ENCODE measurements around the gene ARMC9. TPM values are rescaled to one million over a fixed set of nuclear protein-coding genes. Genes with fewer than 3 reads are reported as not detected.

ARMC9 gene
- total RNA-seq, 2 donors from 2014 or later: 6.9 to 10.1 TPM

DNA sequence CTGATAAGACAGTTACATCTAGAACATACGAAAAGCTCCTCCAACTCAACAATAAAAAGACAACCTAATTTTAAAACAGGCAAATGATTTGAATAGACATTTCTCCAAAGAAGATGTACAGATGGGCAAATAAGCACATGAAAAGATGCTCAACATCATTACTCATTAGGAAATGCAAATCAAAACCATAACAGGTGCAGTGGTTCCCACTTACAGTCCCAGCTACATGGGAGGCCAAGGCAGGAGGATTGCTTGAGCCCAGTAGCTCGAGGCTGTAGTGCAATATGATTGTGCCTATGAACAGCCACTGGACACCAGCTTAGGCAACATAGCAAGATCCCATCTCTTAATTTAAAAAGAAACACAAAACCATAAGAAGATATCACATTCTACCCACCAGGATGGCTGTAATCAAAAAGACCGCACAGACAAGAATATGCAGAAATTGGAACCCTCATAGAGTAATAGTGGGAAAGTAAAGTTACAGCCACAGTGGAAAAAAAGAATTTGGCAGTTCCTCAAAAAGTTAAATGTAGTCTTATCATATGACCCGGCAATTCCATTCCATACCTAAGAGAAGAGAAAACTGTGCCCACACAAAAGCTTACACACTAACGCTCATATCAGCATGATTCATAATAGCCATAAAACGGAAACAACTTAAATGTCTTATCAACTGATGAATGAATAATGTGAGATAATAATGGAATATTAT, 30.5 kb upstream of the ARMC9 start:
- Histone ChIP-seq H3K27me3 (no peaks in the 10 kb centered on the region), H3K36me3 (replicated peaks in 1 of 2; ENCODE audit: insufficient read depth in 1 of 2, low read depth in 2 of 2) (peaks cover 0 to 6% of the 10 kb centered on the region in 2 donors), H3K4me3 (no peak overlapping the region), H3K27ac (no peak overlapping the region), H3K9me3 (no peaks in the 10 kb centered on the region), H3K4me1 (no peaks in the 10 kb centered on the region)
- intact Hi-C loops (cut with DNase I): no loop called here
- DNase-seq (no peak), ATAC-seq (no peak)
- no peak for TF ChIP-seq CTCF (IDR thresholded peaks at IDR 0.05)
- TF ChIP-seq POLR2A (IDR thresholded peaks at IDR 0.05): no peak
- 79 to 82% methylated on average over 6 of the region's 6 CpGs for WGBS, 2 donors

- Histone ChIP-seq H3K36me3 (replicated peaks in 1 of 2; ENCODE audit: insufficient read depth in 1 of 2, low read depth in 2 of 2) (peaks cover 0 to 6% of the 10 kb centered on the region in 2 donors), H3K27me3 (no peaks in the 10 kb centered on the region), H3K9me3 (no peaks in the 10 kb centered on the region), H3K4me1 (no peaks in the 10 kb centered on the region), H3K4me3 (no peak overlapping the region), H3K27ac (no peak overlapping the region)
- TF ChIP-seq POLR2A (IDR thresholded peaks at IDR 0.05) (no peak), CTCF (IDR thresholded peaks at IDR 0.05) (no peak)
- intact Hi-C loops (cut with DNase I): no loop called here
- ATAC-seq: no peak
- WGBS, 2 donors: 81 to 83% methylated on average over 4 of the region's 4 CpGs
- DNase-seq: no peak
Measured at GRCh38 chr2:231168460-231169139, 29.8 kb upstream of the ARMC9 start.

DNA sequence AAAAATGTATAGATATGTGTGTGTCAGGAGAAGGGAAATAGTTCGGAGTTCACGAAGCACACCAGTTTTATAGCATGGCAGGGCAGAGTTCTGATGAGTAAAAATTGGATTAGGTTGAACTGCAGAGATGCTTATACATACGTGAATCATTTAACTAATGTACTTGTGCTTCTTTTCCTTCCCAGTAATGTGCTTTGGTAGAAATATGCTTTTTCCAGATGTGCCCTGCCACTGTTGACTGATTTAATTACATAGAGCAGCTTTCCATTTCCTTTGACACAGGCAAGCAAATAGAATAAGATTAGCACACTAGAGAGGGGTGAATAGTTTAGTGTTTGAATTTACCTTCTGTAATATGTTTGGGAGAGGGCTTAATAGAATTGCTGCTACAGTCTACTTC, 28.9 kb upstream of the ARMC9 start:
- Histone ChIP-seq H3K27me3 (no peaks in the 10 kb centered on the region), H3K27ac (no peak overlapping the region), H3K4me1 (no peaks in the 10 kb centered on the region), H3K4me3 (no peak overlapping the region), H3K9me3 (no peaks in the 10 kb centered on the region), H3K36me3 (replicated peaks in 1 of 2; ENCODE audit: insufficient read depth in 1 of 2, low read depth in 2 of 2) (peaks cover 0 to 6% of the 10 kb centered on the region in 2 donors)
- 71 to 95% methylated on average over 3 of the region's 3 CpGs for WGBS, 2 donors
- intact Hi-C loops (cut with DNase I): no loop called here
- ATAC-seq (no peak), DNase-seq (no peak)
- TF ChIP-seq POLR2A (IDR thresholded peaks at IDR 0.05): no peak
- TF ChIP-seq CTCF (IDR thresholded peaks at IDR 0.05): no peak

GRCh38 chr2:231170055-231170454, 28.4 kb upstream of the ARMC9 start:
- DNase-seq (no peak), ATAC-seq (no peak)
- no peak for TF ChIP-seq CTCF (IDR thresholded peaks at IDR 0.05)
- TF ChIP-seq POLR2A (IDR thresholded peaks at IDR 0.05): no peak
- Histone ChIP-seq H3K4me1 (no peaks in the 10 kb centered on the region), H3K9me3 (no peaks in the 10 kb centered on the region), H3K27me3 (no peaks in the 10 kb centered on the region), H3K4me3 (no peak overlapping the region), H3K36me3 (replicated peaks in 1 of 2; ENCODE audit: insufficient read depth in 1 of 2, low read depth in 2 of 2) (peaks cover 0 to 6% of the 10 kb centered on the region in 2 donors), H3K27ac (no peak overlapping the region)
- WGBS, 2 donors: 45 to 66% methylated on average over 1 of the region's 1 CpG
- intact Hi-C loops (cut with DNase I): no loop called here

Measured in body of pancreas (tissue), 4 donors.